NB4 (cell line): Measurements from ENCODE around the gene TSTD2.

Source experiments
- DNase-seq: peaks from one replicate; pipeline ENCODE4 v3.0.0; 2010; ENCODE audit warnings: low read depth
- H3K4me3 ChIP-seq: one replicate; pipeline ENCODE4 v1.5.1; 2011; ENCODE audit warnings: mild to moderate bottlenecking, low read depth, low read length, moderate library complexity
- MYC ChIP-seq: IDR thresholded peaks from 2 replicates; pipeline ENCODE4 v1.6.1; 2011; ENCODE audit warnings: low read depth, low read length
- POLR2A ChIP-seq: IDR thresholded peaks from 2 replicates; pipeline ENCODE4 v1.6.1; 2011; ENCODE audit warnings: mild to moderate bottlenecking; ENCODE audit not compliant: insufficient read length; ENCODE audit errors: extremely low read depth
- TF ChIP-seq, protein P1 (sequence below): IDR thresholded peaks from one replicate; pipeline ENCODE4 v1.5.1; 2012; ENCODE audit warnings: low read depth, low read length
- TF ChIP-seq, protein P2 (sequence below): IDR thresholded peaks from 2 replicates; pipeline ENCODE4 v1.6.1; 2011; ENCODE audit warnings: low read depth, low read length

Gene TSTD2

GRCh38 chr9:97670586-97670985 lies 37.4 kb upstream of the TSTD2 start:
- DNase-seq: no peak
- no peak for TF ChIP-seq POLR2A
- TF ChIP-seq, protein P1, sequence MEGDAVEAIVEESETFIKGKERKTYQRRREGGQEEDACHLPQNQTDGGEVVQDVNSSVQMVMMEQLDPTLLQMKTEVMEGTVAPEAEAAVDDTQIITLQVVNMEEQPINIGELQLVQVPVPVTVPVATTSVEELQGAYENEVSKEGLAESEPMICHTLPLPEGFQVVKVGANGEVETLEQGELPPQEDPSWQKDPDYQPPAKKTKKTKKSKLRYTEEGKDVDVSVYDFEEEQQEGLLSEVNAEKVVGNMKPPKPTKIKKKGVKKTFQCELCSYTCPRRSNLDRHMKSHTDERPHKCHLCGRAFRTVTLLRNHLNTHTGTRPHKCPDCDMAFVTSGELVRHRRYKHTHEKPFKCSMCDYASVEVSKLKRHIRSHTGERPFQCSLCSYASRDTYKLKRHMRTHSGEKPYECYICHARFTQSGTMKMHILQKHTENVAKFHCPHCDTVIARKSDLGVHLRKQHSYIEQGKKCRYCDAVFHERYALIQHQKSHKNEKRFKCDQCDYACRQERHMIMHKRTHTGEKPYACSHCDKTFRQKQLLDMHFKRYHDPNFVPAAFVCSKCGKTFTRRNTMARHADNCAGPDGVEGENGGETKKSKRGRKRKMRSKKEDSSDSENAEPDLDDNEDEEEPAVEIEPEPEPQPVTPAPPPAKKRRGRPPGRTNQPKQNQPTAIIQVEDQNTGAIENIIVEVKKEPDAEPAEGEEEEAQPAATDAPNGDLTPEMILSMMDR: no peak
- TF ChIP-seq MYC: no peak
- TF ChIP-seq, protein P2, sequence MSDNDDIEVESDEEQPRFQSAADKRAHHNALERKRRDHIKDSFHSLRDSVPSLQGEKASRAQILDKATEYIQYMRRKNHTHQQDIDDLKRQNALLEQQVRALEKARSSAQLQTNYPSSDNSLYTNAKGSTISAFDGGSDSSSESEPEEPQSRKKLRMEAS: no peak
- no peak overlapping the region for H3K4me3 ChIP-seq

GRCh38 chr9:97668485-97668884 lies 35.3 kb upstream of the TSTD2 start:
- no peak for TF ChIP-seq MYC
- TF ChIP-seq, protein P1: no peak
- no peak for TF ChIP-seq POLR2A
- TF ChIP-seq, protein P2: no peak
- H3K4me3 ChIP-seq: no peak overlapping the region
- DNase-seq: no peak

DNA sequence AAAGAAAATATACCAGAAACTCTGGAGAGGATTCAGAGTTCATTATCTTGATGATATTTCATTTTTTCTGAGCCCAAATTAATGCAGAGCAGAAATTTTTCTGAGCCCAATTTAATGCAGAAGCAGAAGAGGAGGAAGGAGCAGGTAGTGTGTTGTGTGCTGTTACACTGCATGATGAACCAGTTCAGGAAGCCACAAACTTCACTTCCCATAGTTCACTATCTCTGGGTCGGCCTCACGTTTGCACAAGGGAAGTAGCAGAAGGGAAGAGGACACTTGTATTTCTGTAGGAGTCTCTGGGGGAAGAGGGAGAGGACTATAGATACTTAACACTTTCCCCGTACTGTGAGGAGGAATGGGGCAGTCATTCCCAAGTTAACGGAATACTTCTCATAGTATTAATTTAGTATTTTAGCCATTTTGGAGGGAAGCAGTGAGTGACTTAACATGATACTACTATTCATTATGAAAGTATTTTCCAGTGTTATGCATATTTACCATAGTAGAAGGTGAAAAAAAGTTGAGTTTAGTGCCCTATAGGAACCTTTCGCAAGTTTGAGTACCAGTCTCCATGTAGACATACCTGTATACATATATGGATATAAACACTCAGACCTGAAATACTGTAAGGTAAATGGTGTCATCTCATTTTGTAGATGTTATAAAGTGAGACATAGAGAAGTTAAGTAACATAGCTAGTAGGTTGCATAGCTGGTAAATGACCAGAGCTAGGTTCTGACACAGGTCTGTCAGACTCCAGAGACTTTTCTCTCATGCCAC lies 33.9 kb upstream of the TSTD2 start:
- no peak overlapping the region for H3K4me3 ChIP-seq
- TF ChIP-seq POLR2A: no peak
- TF ChIP-seq, protein P2: no peak
- TF ChIP-seq, protein P1: no peak
- TF ChIP-seq MYC: no peak
- DNase-seq: peak; percentile 6

DNA sequence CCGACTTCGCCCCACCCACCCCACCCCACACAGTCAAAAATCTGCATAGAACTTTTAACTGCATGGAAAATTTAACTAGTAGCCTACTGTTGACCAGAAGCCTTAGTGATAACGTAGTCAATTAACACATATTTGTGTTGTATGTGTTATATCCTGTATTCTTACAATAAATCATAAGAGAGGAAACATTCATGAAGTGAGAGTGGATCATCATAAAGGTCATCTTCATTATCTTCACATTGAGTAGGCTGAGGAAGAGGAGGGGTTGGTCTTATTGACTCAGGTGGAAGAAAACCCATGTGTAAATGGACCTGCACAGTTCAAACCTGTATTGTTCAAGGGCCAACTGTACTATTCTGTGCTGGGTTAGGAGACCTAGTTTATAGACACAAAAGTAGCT lies 32.6 kb upstream of the TSTD2 start:
- TF ChIP-seq, protein P2: no peak
- TF ChIP-seq, protein P1: no peak
- TF ChIP-seq MYC: no peak

DNA sequence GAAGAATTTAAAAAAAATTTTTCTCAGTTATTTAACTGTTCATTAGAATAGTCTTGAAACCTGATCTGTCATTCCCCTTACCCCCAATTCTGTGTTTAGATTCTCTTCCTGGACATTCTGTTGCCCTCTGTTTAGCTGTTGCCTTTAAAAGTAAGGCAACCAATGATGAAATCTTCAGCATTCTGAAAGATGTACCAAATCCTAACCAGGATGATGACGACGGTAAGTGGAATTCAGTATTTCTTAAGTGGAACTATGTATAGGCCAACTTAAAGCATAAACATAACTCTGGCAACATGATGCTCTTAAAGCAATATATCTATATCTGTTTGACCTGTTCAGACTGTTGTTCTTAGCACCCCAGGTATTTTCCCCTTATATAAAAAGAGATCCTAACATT lies 27.7 kb upstream of the TSTD2 start:
- H3K4me3 ChIP-seq: no peak overlapping the region
- TF ChIP-seq MYC (no peak), POLR2A (no peak)
- TF ChIP-seq, protein P1: no peak
- TF ChIP-seq, protein P2: no peak
- no peak for DNase-seq

More for the DNA sequence above, 32.6 kb upstream of the TSTD2 start:
- DNase-seq: no peak
- no peak overlapping the region for H3K4me3 ChIP-seq
